A549 (cell line): ENCODE data around the gene SLC37A2.

Experiments
- CHD2 ChIP-seq: fragments of 150-350 bp; IDR thresholded peaks from 2 replicates; pipeline ENCODE4 v1.6.1; 2014; ENCODE audit warnings: low read length; ENCODE audit not compliant: partially characterized antibody
- EP300 ChIP-seq, 2 experiments: fragments of >200 bp; sonication (Bioruptor Twin); formaldehyde crosslinking; IDR thresholded peaks; 2 replicates in 1 of 2; 3 replicates in 1 of 2; pipeline ENCODE4 v1.6.1; 2016 to 2017
- KDM5A ChIP-seq: fragments of 200-600 bp; sonication (generic); IDR thresholded peaks from 2 replicates; pipeline ENCODE4 v1.6.1; 2016; ENCODE audit warnings: antibody characterized with exemption, mild to moderate bottlenecking
- ZFP36 ChIP-seq: fragments of 450-650 bp; IDR thresholded peaks from 2 replicates; pipeline ENCODE4 v1.6.1; 2014; ENCODE audit warnings: borderline replicate concordance; ENCODE audit not compliant: partially characterized antibody
- TF ChIP-seq, protein P1 (sequence below): fragments of 450-650 bp; IDR thresholded peaks from 2 replicates; pipeline ENCODE4 v1.6.1; 2014; ENCODE audit warnings: antibody characterized with exemption
- TF ChIP-seq, protein P2 (sequence below): fragments of >200 bp; sonication (Bioruptor Twin); formaldehyde crosslinking; IDR thresholded peaks from 3 replicates; pipeline ENCODE4 v1.5.1; 2016

DNA sequence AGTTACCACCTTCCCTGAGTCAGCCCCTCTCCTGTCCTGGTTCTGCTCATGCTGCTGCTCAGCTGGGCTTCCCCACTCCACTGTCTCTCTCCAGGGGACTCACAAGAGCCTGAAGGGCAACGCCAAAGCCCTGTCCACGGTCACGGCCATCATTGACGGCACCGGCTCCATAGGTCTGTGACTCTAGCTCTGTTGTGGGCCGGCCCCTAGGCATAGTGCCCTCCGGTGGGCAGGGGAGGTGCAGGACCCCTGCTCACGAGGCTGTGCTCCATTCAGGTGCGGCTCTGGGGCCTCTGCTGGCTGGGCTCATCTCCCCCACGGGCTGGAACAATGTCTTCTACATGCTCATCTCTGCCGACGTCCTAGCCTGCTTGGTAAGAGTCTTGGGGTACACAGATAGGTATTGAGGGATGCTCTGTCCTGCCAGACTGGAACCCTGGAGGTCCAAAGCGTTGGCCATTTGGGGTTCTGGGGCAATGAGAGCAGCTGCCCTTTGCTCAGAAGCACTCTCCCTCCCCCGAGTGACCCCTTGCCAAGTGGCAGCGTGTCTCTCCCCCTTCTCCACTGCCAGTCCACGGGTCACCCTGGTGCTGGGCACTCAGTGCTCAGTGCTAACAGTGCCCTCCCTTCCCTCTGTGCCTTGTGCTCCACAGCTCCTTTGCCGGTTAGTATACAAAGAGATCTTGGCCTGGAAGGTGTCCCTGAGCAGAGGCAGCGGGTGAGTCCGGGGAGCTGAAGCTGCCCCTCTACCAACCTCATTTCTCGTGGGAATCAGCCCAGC lies 22.4 kb downstream of the SLC37A2 start:
- TF ChIP-seq ZFP36 (no peak), CHD2 (no peak), EP300 (IDR thresholded peaks at IDR 0.05) (no peak), KDM5A (no peak)
- TF ChIP-seq, protein P1, sequence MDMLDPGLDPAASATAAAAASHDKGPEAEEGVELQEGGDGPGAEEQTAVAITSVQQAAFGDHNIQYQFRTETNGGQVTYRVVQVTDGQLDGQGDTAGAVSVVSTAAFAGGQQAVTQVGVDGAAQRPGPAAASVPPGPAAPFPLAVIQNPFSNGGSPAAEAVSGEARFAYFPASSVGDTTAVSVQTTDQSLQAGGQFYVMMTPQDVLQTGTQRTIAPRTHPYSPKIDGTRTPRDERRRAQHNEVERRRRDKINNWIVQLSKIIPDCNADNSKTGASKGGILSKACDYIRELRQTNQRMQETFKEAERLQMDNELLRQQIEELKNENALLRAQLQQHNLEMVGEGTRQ: no peak
- TF ChIP-seq, protein P2, sequence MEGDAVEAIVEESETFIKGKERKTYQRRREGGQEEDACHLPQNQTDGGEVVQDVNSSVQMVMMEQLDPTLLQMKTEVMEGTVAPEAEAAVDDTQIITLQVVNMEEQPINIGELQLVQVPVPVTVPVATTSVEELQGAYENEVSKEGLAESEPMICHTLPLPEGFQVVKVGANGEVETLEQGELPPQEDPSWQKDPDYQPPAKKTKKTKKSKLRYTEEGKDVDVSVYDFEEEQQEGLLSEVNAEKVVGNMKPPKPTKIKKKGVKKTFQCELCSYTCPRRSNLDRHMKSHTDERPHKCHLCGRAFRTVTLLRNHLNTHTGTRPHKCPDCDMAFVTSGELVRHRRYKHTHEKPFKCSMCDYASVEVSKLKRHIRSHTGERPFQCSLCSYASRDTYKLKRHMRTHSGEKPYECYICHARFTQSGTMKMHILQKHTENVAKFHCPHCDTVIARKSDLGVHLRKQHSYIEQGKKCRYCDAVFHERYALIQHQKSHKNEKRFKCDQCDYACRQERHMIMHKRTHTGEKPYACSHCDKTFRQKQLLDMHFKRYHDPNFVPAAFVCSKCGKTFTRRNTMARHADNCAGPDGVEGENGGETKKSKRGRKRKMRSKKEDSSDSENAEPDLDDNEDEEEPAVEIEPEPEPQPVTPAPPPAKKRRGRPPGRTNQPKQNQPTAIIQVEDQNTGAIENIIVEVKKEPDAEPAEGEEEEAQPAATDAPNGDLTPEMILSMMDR: no peak
